A549 (cell line): ENCODE results near the gene WBP11. TPM values are rescaled to one million over a fixed set of nuclear protein-coding genes. Genes with fewer than 3 reads are reported as not detected.
A peak's percentile ranks its signal among the peaks of the same experiment; 100 is the strongest.

Source experiments
- ATAC-seq, 2 experiments: fragments of 200-7000 bp in 1 of 2; fragments of >200 bp in 1 of 2; cut with Nextera tagmentation in 1 of 2; cut with Tn5 transposase in 1 of 2; 3 replicates each; pipeline versions ENCODE4 v1.8.0 to v1.9.1; 2018 to 2020; ENCODE audit warnings: mild to moderate bottlenecking in 1 of 2, moderate library complexity in 1 of 2
- CTCF ChIA-PET: fragments of 300-600 bp; sonication (Branson Sonifier 250); formaldehyde crosslinking; extraction: SDS; loops from one replicate; lab custom pipeline; 2021; ENCODE audit warnings: antibody characterized with exemption, inconsistent platforms; lab: Yijun Ruan, JAX
- POLR2A ChIA-PET: fragments of 350-600 bp; formaldehyde crosslinking; extraction: SDS; loops from one replicate; lab custom pipeline; 2021; ENCODE audit warnings: antibody characterized with exemption, inconsistent platforms; lab: Yijun Ruan, JAX
- DNase-seq, 2 experiments: peaks; one replicate each; pipeline versions ENCODE4 v3.0.0 to v3.0.0-alpha.2; 2011 to 2016; ENCODE audit warnings: low read depth in 1 of 2, low spot score in 1 of 2
- FAIRE-seq: peaks from 2 replicates; lab custom pipeline; 2011; peaks lifted over from hg19 to GRCh38; lab: Jason Lieb, UNC
- H3K27ac ChIP-seq, 2 experiments: fragments of >200 bp; sonication (Bioruptor Twin); formaldehyde crosslinking; 3 replicates each; pipeline ENCODE4 v1.5.1; 2016 to 2017
- H3K4me1 ChIP-seq: fragments of >200 bp; sonication (Bioruptor Twin); formaldehyde crosslinking; 3 replicates; pipeline ENCODE4 v1.6.1; 2016
- H3K4me2 ChIP-seq: fragments of >200 bp; sonication (Bioruptor Twin); formaldehyde crosslinking; 3 replicates; pipeline ENCODE4 v1.6.1; 2016
- H3K4me3 ChIP-seq: fragments of >200 bp; sonication (Bioruptor Twin); formaldehyde crosslinking; 3 replicates; pipeline ENCODE4 v1.5.1; 2016
- H3K9me3 ChIP-seq: fragments of >200 bp; sonication (Bioruptor Twin); formaldehyde crosslinking; 3 replicates; pipeline ENCODE4 v1.6.1; 2016
- BCL3 ChIP-seq: fragments of >200 bp; sonication (Bioruptor Twin); formaldehyde crosslinking; IDR thresholded peaks from 3 replicates; pipeline ENCODE4 v1.6.1; 2016
- BHLHE40 ChIP-seq: IDR thresholded peaks from 2 replicates; pipeline ENCODE4 v1.6.1; 2012; ENCODE audit warnings: low read depth, low read length, inconsistent platforms
- CBX2 ChIP-seq: fragments of 200-600 bp; sonication (generic); IDR thresholded peaks from 2 replicates; pipeline ENCODE4 v1.6.1; 2016; ENCODE audit warnings: low read depth, mild to moderate bottlenecking, borderline replicate concordance
- CEBPB ChIP-seq, 2 experiments: fragments of >200 bp in 1 of 2; sonication (Bioruptor Twin) in 1 of 2; formaldehyde crosslinking in 1 of 2; IDR thresholded peaks; 2 replicates each; pipeline ENCODE4 v1.6.1; 2012 to 2016
- CHD2 ChIP-seq: fragments of 150-350 bp; IDR thresholded peaks from 2 replicates; pipeline ENCODE4 v1.6.1; 2014; ENCODE audit warnings: low read length; ENCODE audit not compliant: partially characterized antibody
- CHD4 ChIP-seq: fragments of 200-600 bp; sonication (generic); IDR thresholded peaks from 2 replicates; pipeline ENCODE4 v1.6.1; 2016; ENCODE audit warnings: antibody characterized with exemption, mild to moderate bottlenecking, borderline replicate concordance
- ESRRA ChIP-seq: fragments of 150-350 bp; IDR thresholded peaks from 2 replicates; pipeline ENCODE4 v1.6.1; 2014; ENCODE audit warnings: mild to moderate bottlenecking, low read length, borderline replicate concordance
- FOSB ChIP-seq: fragments of 250-450 bp; sonication (Bioruptor Pico); IDR thresholded peaks from 2 replicates; pipeline ENCODE4 v1.5.0; 2020; ENCODE audit warnings: mild to moderate bottlenecking, moderate library complexity
- FOSL2 ChIP-seq, 2 experiments: fragments of 450-650 bp in 1 of 2; fragments of >200 bp in 1 of 2; sonication (Bioruptor Twin) in 1 of 2; formaldehyde crosslinking; IDR thresholded peaks; 2 replicates each; pipeline versions ENCODE4 v1.5.0 to v1.6.1; 2016 to 2020; ENCODE audit warnings: mild to moderate bottlenecking in 1 of 2, moderate library complexity in 1 of 2
- GATA3 ChIP-seq: IDR thresholded peaks from 2 replicates; pipeline ENCODE4 v1.6.1; 2012; ENCODE audit warnings: borderline replicate concordance
- HDAC2 ChIP-seq: fragments of 200-600 bp; sonication (generic); IDR thresholded peaks from 2 replicates; pipeline ENCODE4 v1.6.1; 2016
- HOXB5 ChIP-seq: fragments of 250-450 bp; sonication (Bioruptor Pico); IDR thresholded peaks from 2 replicates; pipeline ENCODE4 v1.5.0; 2020; ENCODE audit warnings: mild to moderate bottlenecking, moderate library complexity
- JUN ChIP-seq, 2 experiments: fragments of >200 bp; sonication (Bioruptor Twin); formaldehyde crosslinking; IDR thresholded peaks; 2 replicates in 1 of 2; 3 replicates in 1 of 2; pipeline ENCODE4 v1.6.1; 2016 to 2017
- KDM5A ChIP-seq: fragments of 200-600 bp; sonication (generic); IDR thresholded peaks from 2 replicates; pipeline ENCODE4 v1.6.1; 2016; ENCODE audit warnings: antibody characterized with exemption, mild to moderate bottlenecking
- MAFK ChIP-seq: fragments of 450-650 bp; IDR thresholded peaks from 2 replicates; pipeline ENCODE4 v1.6.1; 2014; ENCODE audit not compliant: partially characterized antibody
- MYC ChIP-seq: IDR thresholded peaks from 2 replicates; pipeline ENCODE4 v1.6.1; 2012; ENCODE audit warnings: mild to moderate bottlenecking, inconsistent platforms, low read length, improper control_type of control experiment, borderline replicate concordance
- NFE2L2 ChIP-seq: fragments of 150-350 bp; conservative IDR thresholded peaks from 2 replicates; pipeline ENCODE4 v1.6.1; 2014; ENCODE audit warnings: low read length
- NPAS2 ChIP-seq: fragments of 250-450 bp; sonication (Bioruptor Pico); IDR thresholded peaks from 2 replicates; pipeline ENCODE4 v1.8.0; 2022; ENCODE audit warnings: mild to moderate bottlenecking, moderate library complexity, borderline replicate concordance
- NR3C1 ChIP-seq: fragments of >200 bp; sonication (Bioruptor Twin); formaldehyde crosslinking; IDR thresholded peaks from 3 replicates; pipeline ENCODE4 v1.6.1; 2017
- RARB ChIP-seq: fragments of 250-450 bp; sonication (Bioruptor Pico); IDR thresholded peaks from 2 replicates; pipeline ENCODE4 v1.8.0; 2021; ENCODE audit warnings: mild to moderate bottlenecking, moderate library complexity
- RCOR1 ChIP-seq: fragments of 150-350 bp; IDR thresholded peaks from 2 replicates; pipeline ENCODE4 v1.6.1; 2014; ENCODE audit warnings: antibody characterized with exemption, low read length, low read depth
- REST ChIP-seq: fragments of 200-600 bp; sonication (generic); IDR thresholded peaks from 2 replicates; pipeline ENCODE4 v1.6.1; 2016; ENCODE audit warnings: antibody characterized with exemption, mild to moderate bottlenecking, moderate library complexity
- RNF2 ChIP-seq: fragments of 200-600 bp; sonication (generic); IDR thresholded peaks from 2 replicates; pipeline ENCODE4 v1.6.1; 2016; ENCODE audit warnings: low read depth, mild to moderate bottlenecking, antibody characterized with exemption, moderate library complexity, borderline replicate concordance
- SMC3 ChIP-seq: fragments of >200 bp; sonication (Bioruptor Twin); formaldehyde crosslinking; IDR thresholded peaks from 3 replicates; pipeline ENCODE4 v1.6.1; 2018; ENCODE audit warnings: inconsistent platforms
- SREBF2 ChIP-seq: fragments of 450-650 bp; IDR thresholded peaks from 2 replicates; pipeline ENCODE4 v1.6.1; 2014; ENCODE audit warnings: mild to moderate bottlenecking, moderate library complexity
- TFCP2L1 ChIP-seq: fragments of 250-450 bp; sonication (Bioruptor Pico); IDR thresholded peaks from 2 replicates; pipeline ENCODE4 v1.5.0; 2021; ENCODE audit warnings: mild to moderate bottlenecking
- TP53 ChIP-seq: fragments of 250-450 bp; sonication (Bioruptor Pico); IDR thresholded peaks from 2 replicates; pipeline ENCODE4 v1.5.0; 2021; ENCODE audit warnings: mild to moderate bottlenecking, moderate library complexity
- ZC3H11A ChIP-seq: fragments of 450-650 bp; IDR thresholded peaks from 2 replicates; pipeline ENCODE4 v1.6.1; 2014; ENCODE audit warnings: antibody characterized with exemption, mild to moderate bottlenecking
- ZFP36 ChIP-seq: fragments of 450-650 bp; IDR thresholded peaks from 2 replicates; pipeline ENCODE4 v1.6.1; 2014; ENCODE audit warnings: borderline replicate concordance; ENCODE audit not compliant: partially characterized antibody
- WGBS: methylation state at CpG from one replicate; pipeline ENCODE4 v1.1.6; 2017; ENCODE audit errors: missing lambda C conversion rate; 5-methylcytosine and 5-hydroxymethylcytosine counted together
- polyA plus RNA-seq, 4 experiments: library from polyadenylated mRNA; depleted of rRNA in 3 of 4; stranded (reverse); fragments of >200 nt; fragmentation: RNase III in 1 of 4; extraction: RNeasy Plus Mini Kit Qiagen cat#74134 plus additional on column Dnase treatment in 1 of 4; gene quantifications; 2 replicates in 3 of 4; 3 replicates in 1 of 4; pipeline ENCODE4 v1.2.3, GENCODE V29; 2011 to 2017

WBP11 gene
- polyA plus RNA-seq, 2 of the 4 experiments (the other 2 are of a cell fraction) = 45.7 to 50.3 TPM

GRCh38 chr12:14781563-14781962 lies 21.7 kb downstream of the WBP11 start (continued):
- TF ChIP-seq HOXB5 = no peak
- no peak for TF ChIP-seq NR3C1
- no peak for TF ChIP-seq CHD4
- TF ChIP-seq ZFP36 = no peak
- no peak for TF ChIP-seq CHD2
- no peak for TF ChIP-seq RNF2

- WGBS = 77% methylated on average over 3 of the region's 3 CpGs
- peaks cover 17% of the 10 kb centered on the region for H3K4me1 ChIP-seq
- FAIRE-seq (no peak), DNase-seq (no peak), ATAC-seq (0 out of 6 replicates have a peak, but pooled peaks of 1 of the 2 experiments have one; percentile 13)
- CTCF ChIA-PET = interaction anchor here (1.0 to 2.3 kb wide), 3 partner anchors 12 to 441 kb away, joined by 3 to 6 read pairs (median 6); partner anchors contain the start of gene RERG
- no peak overlapping the region for H3K4me2 ChIP-seq
- no peak overlapping the region for H3K4me3 ChIP-seq
- POLR2A ChIA-PET = interaction anchor here (1.9 kb wide), 1 partner anchor 10 kb away, joined by 13 read pairs; a partner anchor contains a TSS
- no peak overlapping the region for H3K27ac ChIP-seq
- H3K9me3 ChIP-seq = no peaks in the 10 kb centered on the region
- TF ChIP-seq TFCP2L1 (CRISPR knock-in tag) (no peak), MYC (no peak), SMC3 (no peak), GATA3 (no peak), BHLHE40 (no peak), ESRRA (no peak), FOSB (CRISPR knock-in tag) (no peak), JUN (IDR thresholded peaks at IDR 0.05) (no peak), CHD4 (no peak), NPAS2 (CRISPR knock-in tag) (no peak), REST (no peak), ZC3H11A (no peak)
- TF ChIP-seq, all 56 proteins: peak for 0
Measured at GRCh38 chr12:14780859-14781258, 22.4 kb downstream of the WBP11 start.

- H3K27ac ChIP-seq = no peak overlapping the region
- CTCF ChIA-PET = interaction anchor here (2.3 kb wide), 1 partner anchor 13 kb away, joined by 6 read pairs; no protein-coding TSS in a partner anchor
- TF ChIP-seq FOSL2 (IDR thresholded peaks at IDR 0.05) (no peak), FOSL2 (CRISPR knock-in tag; IDR thresholded peaks at IDR 0.05) (no peak), NR3C1 (no peak), HOXB5 (no peak), SREBF2 (no peak), NFE2L2 (no peak), CBX2 (no peak), TP53 (no peak), JUN (IDR thresholded peaks at IDR 0.05) (no peak), CEBPB (IDR thresholded peaks at IDR 0.05) (no peak), HDAC2 (no peak), BCL3 (no peak), RCOR1 (no peak), MAFK (no peak), RARB (CRISPR knock-in tag) (no peak), REST (no peak), KDM5A (no peak)
Measured at GRCh38 chr12:14779834-14780233, 23.4 kb downstream of the WBP11 start.

More at GRCh38 chr12:14779834-14780233, 23.4 kb downstream of the WBP11 start:
- Histone ChIP-seq H3K4me3 (no peak overlapping the region), H3K4me2 (no peak overlapping the region), H3K9me3 (no peaks in the 10 kb centered on the region), H3K4me1 (peaks cover 20% of the 10 kb centered on the region)
- FAIRE-seq (no peak), DNase-seq (no peak), ATAC-seq (no peak)
- 92% methylated on average over 2 of the region's 2 CpGs for WGBS
- POLR2A ChIA-PET = no interaction called here
